Hematopoietic multipotent progenitor cell treated with erythropoietin and hydrocortisone succinate and interleukin-3 and kit ligand, for 8 days (in vitro differentiated cells): Measurements from ENCODE around the gene KHDC1.
"Not testable (repeated sequence)": the region's sequence is repeated elsewhere in the genome, so short reads cannot be mapped to it uniquely, and the experiment has no call there.

ENCODE experiments used
- DNase-seq: peaks from one replicate; pipeline ENCODE4 v3.0.0-alpha.2; 2015

The KHDC1 gene

DNA sequence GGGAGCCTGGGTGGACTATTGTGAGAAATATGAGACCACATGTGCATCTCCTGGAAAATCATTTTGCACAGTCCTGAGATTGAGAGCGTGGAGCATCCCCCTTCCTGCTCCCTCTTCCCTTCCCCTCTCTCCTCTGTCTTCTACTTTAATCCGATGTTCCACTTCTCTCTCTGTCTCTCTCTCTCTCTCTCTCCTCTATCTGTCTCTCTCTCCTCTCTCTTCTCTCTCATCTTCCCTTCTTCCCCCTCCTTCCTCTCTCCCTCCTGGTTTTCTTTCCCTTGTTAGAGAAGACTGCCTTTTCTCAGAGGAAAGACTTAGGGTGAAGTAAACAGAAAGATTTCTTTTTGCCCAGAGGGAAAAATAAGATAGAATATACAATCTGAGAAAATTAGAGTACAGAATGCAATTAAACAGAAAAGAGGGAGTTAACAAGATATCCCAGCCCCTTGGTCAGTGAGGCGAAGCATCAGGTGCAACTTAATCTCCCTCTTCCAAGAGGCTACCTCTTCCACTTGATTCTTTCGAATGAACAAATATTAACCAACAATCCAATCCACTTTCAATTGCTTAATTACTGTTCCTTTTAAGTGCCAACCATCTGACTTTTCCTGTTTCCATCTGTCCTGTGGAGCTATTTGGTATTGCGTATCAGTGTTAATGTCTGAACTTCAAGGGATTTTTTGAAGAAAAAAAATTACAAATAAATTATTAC lies 14.6 kb downstream of the KHDC1 start:
- DNase-seq: no peak

DNA sequence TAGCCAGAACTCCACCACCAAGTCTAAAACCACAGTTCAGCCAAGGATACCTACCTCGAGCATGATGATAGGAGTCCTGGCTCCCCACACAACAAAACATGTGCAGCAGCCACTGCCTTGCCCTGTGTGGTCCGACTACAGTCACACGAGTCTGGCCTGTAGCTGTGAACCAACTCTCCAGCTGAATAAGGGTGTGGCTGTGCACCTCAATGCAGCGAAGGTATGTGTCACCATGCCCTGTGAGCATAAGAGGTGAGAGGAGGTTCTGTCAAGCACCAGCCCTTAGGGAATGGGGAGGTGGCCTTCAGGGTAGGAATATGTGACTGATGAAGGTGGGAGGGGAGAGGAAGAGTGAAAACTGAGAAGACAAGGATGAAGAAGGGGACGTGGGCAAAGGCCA lies 21.0 kb downstream of the KHDC1 start:
- no peak for DNase-seq

DNA sequence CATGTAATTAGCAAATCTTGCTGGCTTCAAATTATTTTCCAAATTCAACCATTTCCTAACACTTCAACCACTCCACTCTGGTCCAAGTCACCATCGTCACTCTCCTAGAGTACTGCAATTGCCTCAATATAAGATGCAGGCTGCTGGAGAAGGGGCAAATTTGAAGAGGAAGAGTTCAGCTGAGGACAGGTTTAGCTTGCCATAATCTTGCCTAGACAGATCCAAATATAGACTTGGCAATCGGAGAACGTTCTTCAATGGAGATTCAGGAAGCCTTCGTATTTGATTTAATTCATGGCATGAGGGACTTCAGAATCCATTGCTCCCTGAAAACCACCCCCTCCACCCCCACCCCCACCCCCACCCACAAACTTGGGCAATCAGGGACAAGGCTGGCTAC lies 22.3 kb downstream of the KHDC1 start:
- no peak for DNase-seq

DNA sequence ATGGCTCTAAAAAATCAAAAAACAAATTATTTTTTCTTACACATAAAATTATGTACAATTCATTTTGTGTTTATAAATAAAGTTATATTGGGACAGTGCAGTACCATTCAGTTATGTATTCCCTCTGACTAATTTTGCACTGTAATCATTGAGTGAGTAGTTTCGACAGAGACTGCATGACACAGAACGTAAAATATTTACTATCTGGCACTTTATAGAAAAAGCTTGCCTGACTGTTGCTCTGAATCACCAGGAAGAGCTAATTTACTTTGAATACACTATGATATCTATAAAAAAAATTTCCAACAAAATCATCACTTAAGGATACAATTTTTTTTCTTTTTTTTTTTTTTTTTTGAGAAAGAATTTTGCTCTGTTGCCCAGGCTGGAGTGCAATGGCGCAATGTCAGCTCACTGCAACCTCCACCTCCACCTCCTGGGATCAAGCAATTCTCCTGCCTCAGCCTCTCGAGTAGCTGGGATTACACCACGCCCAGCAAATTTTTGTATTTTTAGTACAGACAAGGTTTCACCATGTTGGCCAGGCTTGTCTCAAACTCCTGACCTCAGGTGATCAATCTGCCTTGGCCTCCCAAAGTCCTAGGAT lies 26.7 kb downstream of the KHDC1 start:
- DNase-seq: no peak

DNA sequence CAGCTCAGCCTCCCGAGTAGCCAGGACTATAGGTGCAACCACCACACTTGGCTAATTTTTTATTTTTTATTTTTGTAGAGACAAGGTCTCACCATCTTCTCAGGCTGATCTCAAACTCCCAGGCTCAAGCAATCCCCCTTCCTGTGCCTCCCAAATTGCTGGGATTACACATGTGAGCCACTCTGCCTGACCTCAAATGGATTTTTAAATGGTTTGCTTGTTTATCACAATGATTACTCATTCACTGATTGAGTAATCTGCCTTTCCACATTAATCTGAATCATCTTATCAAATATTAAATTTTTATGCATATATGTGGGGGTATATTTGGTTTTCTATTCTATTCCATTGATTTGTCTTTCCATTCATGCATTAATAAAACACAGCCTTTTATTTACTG lies 28.3 kb downstream of the KHDC1 start:
- DNase-seq: no peak

DNA sequence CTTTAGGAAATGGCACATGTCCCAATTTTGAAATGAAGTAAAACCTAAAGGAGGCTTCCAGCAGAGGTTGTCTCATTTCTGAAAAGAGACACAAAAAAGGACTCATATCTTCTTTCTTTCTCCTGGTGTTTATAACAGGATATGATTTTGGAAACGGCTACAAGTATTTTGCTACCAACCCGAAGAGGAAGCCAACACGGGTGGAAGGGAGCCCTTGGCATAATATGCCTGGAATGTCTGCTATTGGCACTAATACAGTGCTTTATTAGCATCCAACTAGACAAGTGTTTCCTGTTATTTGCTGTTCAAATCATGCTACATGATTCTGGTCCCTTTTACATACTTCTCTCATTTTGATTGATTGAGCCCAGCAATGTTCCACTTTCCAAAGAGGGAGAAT lies 29.0 kb downstream of the KHDC1 start:
- DNase-seq: not testable (repeated sequence)

DNA sequence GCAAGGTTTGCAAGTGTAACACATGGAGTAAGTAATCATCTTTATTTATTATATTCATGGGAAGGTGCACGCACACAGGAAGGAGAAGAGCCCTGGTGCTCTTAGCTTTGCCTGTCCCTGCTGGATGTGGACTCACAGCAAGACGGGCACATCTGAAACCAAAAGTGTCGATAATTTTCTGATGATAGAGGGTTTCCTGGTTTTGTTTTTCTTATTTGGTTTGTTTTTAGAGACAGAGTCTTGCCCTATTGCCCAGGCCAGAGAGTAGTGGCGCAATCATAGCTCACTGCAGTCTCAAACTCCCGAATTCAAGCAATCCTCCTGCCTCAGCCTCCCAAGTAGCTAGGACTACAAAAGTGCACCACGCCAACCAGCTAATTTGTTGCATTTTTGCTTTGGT lies 29.9 kb downstream of the KHDC1 start:
- DNase-seq: no peak

DNA sequence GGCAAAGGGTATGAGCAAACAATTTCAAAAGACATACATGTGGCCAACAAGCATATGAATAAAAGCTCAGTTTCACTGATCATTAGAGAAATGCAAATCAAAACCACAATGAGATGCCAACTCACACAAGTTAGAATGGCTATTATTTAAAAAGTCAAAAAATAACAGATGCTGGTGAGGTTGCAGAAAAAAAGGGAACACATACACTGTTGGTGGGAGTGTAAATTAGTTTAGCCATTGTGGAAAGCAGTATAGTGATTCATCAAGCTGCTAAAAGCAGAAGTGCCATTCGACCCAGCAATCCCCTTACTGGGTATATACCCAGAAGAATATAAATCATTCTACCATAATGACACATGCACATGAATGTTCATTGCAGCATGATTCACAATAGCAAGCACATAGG lies 31.0 kb downstream of the KHDC1 start:
- DNase-seq: no peak

DNA sequence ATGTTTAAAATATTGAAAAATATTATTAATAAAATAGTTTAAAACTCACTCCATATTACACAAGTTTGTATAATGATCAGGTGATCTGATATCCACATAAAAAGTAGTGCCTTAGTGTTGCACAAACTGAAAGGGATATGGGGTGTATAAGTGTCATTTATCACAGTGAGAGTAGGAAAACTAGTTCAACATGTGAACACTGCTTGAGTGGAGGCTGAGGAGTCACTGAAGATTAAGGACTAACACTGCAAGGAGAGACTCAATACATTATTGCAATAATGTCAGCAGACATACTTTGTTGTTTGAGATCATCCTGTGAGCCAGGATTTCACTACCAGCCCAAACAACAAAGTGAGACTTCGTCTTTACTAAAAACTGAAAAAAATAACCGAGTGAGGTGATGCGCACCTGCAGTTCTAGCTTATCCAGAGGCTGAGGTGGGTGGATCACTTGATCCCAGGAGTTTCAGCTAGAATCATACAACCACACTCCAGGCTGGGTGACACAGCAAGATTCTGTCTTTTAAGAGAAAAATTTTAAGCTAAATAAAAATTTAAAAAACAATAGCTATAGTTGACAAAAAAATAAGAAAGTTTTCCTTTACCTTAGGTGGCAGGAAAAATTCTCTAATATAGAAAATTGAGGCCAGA lies 35.3 kb downstream of the KHDC1 start:
- no peak for DNase-seq

DNA sequence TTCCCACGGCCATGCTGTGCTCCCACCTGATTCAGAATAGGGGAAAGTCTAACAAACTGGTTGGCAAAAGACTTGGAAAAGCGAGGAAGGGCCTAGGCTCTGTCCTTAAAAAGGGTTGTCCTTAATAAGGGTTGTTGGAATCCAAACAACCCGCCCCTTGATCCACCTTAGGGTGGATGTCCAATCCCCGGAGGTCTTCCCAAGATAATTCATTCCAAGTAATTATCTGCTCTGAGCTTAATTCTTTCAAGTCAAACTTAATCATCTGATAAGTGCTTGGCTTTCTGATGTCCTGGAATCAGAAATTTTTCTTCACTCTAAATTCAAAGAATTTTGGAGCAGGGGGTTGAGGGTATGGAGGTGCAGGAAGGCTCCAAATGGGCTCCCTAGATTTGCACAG lies 37.6 kb downstream of the KHDC1 start, which contains the start of gene KHDC1L:
KHDC1L (minus strand) TSS at position 101 of the 400 bp plus-strand sequence; CDS start at position 13, 88 bp downstream.
- no peak for DNase-seq

DNA sequence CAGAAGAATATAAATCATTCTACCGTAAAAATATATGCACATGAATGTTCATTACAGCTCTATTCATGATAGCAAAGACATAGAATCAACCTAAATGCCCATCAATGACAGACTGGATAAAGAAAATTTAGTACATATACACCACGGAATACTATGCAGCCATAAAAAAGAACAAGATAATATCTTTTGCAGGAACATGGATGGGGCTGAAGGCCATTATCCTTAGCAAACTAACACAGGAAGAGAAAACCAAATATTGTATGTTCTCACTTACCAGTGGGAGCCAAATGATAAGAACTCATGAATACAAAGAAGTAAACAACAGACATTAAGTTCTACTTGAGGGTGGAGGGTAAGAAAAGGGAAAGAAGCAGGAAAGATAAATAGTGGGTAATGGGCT lies 46.1 kb downstream of the KHDC1 start:
- DNase-seq: no peak

DNA sequence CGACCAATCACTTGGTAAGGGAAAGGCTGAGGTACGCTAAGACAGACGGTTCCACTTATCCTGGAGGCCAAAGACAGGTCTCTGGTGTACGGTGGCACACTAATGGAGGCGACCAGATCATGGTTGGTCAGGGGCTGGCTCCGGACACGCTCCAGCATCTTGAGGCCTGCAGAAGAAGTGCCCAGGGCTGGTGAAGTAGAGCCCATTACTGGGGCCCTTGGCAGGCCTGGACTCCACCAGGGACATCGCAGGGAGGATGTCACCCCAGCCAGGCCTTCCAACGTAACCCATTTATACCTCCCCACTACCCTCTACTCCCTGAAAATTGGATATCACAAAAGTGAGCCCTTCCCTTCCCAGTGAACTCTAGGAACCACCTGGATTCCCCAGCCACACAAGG lies 53.9 kb downstream of the KHDC1 start:
- no peak for DNase-seq

DNA sequence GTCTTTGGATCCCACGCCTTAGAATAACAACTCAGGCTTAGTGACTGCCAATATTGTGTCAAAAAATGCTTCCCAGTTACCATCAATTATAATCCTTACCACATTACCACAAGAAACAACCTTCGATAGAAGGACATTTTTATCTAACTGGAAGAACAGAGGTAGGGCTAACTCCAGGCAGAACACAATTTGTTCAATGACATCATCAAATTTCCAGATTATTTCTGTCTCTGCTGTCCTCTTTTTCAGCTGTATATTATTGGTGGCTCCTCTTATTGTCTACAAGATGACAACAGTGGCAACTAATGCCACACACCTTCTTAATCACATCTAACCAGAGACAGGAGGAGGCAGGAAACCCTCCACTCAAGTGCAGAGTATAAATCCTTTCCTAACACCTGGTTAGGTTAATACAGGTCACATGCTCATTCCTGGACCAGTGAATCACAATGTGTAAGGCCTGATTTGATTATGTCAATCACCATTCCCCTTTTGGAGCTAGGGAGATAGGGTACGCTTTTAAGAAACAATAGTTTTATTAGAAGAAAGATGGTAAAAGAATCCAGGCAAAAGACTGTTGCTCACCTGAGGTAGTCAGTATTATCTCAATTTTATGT lies 55.7 kb downstream of the KHDC1 start:
- no peak for DNase-seq

DNA sequence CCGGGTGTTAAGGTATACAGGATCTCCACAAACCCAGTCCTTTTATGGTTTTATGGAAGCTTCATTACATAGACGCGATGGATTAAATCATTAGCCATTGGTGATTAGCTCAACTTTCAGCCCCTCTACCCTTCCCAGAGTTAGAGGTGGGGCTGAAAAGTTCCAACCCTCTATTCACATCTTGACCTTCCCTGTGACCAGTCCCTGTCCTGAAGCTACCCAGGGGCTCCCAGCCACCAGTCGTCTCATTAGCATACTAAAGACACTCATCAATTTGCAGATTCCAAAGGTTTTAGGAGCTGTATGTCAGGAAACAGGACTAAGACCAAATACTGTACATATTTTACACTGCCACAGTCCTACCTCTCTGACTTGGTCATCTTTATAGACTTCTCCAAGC lies 58.7 kb downstream of the KHDC1 start:
- no peak for DNase-seq

DNA sequence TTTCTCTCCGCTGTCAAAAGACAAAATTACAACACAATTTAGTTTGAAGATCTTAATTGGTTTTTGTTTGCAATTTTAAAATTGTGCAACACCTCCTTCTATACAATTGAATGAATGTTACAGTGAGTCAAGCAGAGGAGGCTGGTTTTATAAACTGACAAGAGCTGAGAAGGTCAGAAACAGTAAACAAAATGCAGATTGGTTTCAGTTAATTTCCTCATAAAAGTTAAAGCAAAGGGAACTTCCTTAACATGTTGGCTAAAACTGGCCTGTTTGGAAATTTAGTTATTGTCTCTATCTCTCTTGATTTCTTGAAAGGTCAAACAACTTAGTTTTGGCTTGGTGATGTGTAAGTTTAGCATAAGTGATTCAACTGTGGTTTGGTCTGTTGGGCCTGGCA lies 59.9 kb downstream of the KHDC1 start:
- no peak for DNase-seq

DNA sequence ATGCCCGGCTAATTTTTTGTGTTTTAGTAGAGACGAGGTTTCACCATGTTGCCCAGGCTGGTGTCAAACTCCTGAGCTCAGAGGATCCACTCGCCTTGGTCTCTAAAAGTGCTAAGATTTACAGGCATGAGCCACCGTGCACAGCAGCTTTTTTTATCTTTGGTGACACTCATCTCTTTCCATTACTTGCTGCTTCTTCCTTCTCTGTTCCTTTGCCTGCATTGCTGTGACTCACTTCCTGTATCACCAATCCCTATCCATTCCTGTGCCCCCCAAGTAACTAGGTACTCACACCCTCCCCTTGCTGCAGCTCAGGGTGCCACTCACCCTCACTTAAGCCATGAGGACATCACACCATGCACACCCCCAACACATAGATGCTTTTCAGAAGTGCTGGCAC lies 62.3 kb downstream of the KHDC1 start:
- DNase-seq: no peak

DNA sequence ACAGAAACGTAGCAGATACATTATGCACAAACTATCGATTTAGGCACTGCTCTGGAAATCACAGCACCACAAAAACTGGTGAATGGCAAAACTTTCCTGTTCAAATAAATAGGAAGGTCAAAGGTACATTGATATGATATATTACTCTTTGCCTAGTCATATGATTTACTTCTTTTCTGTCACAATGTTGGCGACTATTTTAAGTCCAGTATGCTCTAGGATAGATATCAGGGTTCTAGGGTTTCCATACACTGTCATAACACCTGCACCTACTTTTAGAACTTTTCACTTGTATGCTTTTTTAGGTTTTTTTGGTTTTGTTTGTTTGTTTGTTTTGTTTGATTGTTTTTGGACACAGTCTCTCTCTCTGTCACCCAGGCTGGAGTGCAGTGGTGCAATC lies 62.7 kb downstream of the KHDC1 start:
- no peak for DNase-seq

DNA sequence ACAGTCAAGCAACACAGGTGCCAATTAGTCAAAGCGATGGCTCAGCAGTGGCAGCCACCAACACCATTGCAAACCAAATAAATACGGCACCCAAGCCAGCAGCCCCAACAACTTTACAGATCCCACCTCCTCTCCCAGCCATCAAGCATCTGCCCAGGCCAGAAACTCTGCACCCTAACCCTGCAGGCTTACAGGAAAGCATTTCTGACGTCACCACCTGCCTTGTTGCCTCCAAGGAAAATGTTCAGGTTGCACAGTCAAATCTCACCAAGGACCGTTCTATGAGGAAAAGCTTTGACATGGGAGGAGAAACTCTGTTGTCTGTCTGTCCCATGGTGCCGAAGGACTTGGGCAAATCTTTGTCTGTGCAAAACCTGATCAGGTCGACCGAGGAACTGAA lies 68.3 kb downstream of the KHDC1 start:
- no peak for DNase-seq

DNA sequence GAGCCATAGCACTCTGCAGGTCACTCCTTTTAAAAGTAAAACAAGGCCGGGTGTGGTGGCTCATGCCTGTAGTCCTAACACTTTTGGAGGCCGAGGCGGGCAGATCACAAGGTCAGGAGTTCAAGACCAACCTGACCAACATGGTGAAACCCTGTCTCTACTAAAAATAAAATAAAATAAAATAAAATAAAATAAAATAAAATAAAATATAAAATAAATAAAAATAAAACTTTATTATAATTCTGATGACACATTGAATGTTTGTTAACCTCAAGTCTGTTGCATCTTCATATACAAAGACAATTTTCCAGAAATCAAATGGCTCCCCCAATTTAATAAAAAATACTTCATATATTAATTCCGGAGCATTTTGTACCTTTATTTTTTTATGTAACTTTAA lies 69.7 kb downstream of the KHDC1 start:
- not testable (repeated sequence) for DNase-seq
